Calu3 (cell line): ENCODE measurements around the gene PODNL1. TPM values are rescaled to one million over a fixed set of nuclear protein-coding genes. Genes with fewer than 3 reads are reported as not detected.

Source experiments
- BruUV-seq: library from RNA; stranded (reverse); fragments of 400-500 nt; replicated peaks from 2 replicates; lab custom pipeline; 2021; lab: Mats Ljungman, UMichigan
- CTCF ChIA-PET: fragments of 300-600 bp; sonication (Branson Sonifier 250); formaldehyde crosslinking; loops from one replicate; lab custom pipeline; 2022; ENCODE audit warnings: antibody characterized with exemption; lab: Charles Lee
- DNase-seq: peaks from one replicate; pipeline ENCODE4 v3.0.0; 2022
- H3K27ac Mint-ChIP-seq: one replicate; pipeline ENCODE4 v1.8.0; 2022; ENCODE audit warnings: mixed read lengths; ENCODE audit not compliant: unreplicated experiment
- H3K27me3 Mint-ChIP-seq: one replicate; pipeline ENCODE4 v1.8.0; 2022; ENCODE audit warnings: mixed read lengths; ENCODE audit not compliant: unreplicated experiment
- H3K36me3 Mint-ChIP-seq: one replicate; pipeline ENCODE4 v1.8.0; 2022; ENCODE audit warnings: mild to moderate bottlenecking, moderate library complexity, mixed read lengths; ENCODE audit not compliant: insufficient read depth, unreplicated experiment
- H3K4me1 Mint-ChIP-seq: one replicate; pipeline ENCODE4 v1.8.0; 2022; ENCODE audit warnings: mild to moderate bottlenecking, low read depth, mixed read lengths; ENCODE audit not compliant: unreplicated experiment
- H3K4me3 Mint-ChIP-seq: one replicate; pipeline ENCODE4 v1.8.0; 2022; ENCODE audit warnings: mild to moderate bottlenecking, low read depth, moderate library complexity, mixed read lengths; ENCODE audit not compliant: unreplicated experiment
- H3K9me3 Mint-ChIP-seq: one replicate; pipeline ENCODE4 v1.8.0; 2022; ENCODE audit warnings: low read depth, mixed read lengths; ENCODE audit not compliant: unreplicated experiment
- intact Hi-C: fragments of 100-400 bp; cut with micrococcal nuclease; formaldehyde crosslinking; loops from one replicate; pipeline ENCODE4 v1.10.0; 2022; ENCODE audit not compliant: unreplicated experiment
- total RNA-seq: library from RNA; stranded (reverse); gene quantifications from 2 replicates; pipeline ENCODE4 v1.2.3, GENCODE V29; 2022
- TF ChIP-seq, protein P1 (sequence below): fragments of 200-600 bp; IDR thresholded peaks from one replicate; pipeline ENCODE4 v1.8.0; 2022; ENCODE audit warnings: antibody characterized with exemption; ENCODE audit not compliant: unreplicated experiment

Gene PODNL1
- total RNA-seq, 1 experiment from 2014 or later: not detected

- Mint-ChIP-seq H3K27ac (no peak overlapping the region), H3K36me3 (no peaks in the 10 kb centered on the region), H3K4me1 (no peaks in the 10 kb centered on the region), H3K27me3 (no peaks in the 10 kb centered on the region), H3K4me3 (no peak overlapping the region), H3K9me3 (no peaks in the 10 kb centered on the region)
- no TSS peak for BruUV-seq
- no peak for DNase-seq
- TF ChIP-seq, protein P1, sequence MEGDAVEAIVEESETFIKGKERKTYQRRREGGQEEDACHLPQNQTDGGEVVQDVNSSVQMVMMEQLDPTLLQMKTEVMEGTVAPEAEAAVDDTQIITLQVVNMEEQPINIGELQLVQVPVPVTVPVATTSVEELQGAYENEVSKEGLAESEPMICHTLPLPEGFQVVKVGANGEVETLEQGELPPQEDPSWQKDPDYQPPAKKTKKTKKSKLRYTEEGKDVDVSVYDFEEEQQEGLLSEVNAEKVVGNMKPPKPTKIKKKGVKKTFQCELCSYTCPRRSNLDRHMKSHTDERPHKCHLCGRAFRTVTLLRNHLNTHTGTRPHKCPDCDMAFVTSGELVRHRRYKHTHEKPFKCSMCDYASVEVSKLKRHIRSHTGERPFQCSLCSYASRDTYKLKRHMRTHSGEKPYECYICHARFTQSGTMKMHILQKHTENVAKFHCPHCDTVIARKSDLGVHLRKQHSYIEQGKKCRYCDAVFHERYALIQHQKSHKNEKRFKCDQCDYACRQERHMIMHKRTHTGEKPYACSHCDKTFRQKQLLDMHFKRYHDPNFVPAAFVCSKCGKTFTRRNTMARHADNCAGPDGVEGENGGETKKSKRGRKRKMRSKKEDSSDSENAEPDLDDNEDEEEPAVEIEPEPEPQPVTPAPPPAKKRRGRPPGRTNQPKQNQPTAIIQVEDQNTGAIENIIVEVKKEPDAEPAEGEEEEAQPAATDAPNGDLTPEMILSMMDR: no peak
- intact Hi-C loops: no loop called here
- CTCF ChIA-PET: interaction anchor here (0.6 to 1.1 kb wide), 2 partner anchors 20 to 254 kb away, joined by 3 to 4 read pairs; partner anchors contain the start of gene ASF1B
These were observed 55.8 kb downstream of the PODNL1 start for GRCh38 chr19:13882419-13882795.

DNA sequence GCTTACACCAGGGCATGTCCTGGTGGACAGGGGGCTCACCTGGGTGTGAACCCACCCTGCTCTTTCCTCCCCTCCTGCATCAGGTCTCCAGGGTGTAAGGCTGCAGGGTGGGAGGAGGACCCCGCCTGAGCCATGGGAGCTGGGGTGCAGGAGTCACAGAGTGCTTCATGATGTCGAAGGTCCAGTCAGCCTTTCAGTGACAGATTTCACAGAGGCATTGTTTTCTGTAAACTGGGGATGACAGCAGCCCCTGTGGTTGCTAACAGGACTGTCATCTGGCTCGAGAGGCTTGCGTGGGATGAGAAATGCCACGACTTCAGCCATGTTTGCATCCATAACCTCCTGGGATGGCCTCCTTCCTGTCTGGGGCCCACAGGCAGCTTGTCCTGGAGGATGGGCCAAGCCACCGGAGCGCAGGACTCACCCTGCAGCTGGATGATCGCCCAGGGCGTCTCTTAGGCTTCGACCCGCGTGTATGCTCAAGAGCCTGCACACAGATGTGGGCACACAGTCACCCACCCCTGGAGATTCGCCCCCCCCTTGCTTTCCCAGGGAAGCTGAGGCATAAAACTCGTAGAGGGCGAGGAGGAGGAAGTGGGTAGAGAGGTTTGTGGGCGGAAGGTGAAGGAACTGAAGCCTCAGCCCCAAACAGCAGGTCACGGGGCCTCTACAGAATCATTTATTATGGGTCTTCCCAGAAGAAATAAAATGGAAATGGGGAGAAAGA, 56.4 kb downstream of the PODNL1 start:
- no peak for DNase-seq
- CTCF ChIA-PET: interaction anchor here (0.6 to 1.1 kb wide), 3 partner anchors 20 to 255 kb away, joined by 3 to 4 read pairs (median 4); partner anchors contain the start of genes ASF1B and DCAF15
- intact Hi-C loops: loop anchor here (2.0 kb wide), 1 partner anchor 191 kb away; the partner anchor contains the start of gene MISP3
- Mint-ChIP-seq H3K4me1 (no peaks in the 10 kb centered on the region), H3K9me3 (no peaks in the 10 kb centered on the region), H3K27ac (no peak overlapping the region), H3K4me3 (no peak overlapping the region), H3K27me3 (no peaks in the 10 kb centered on the region), H3K36me3 (no peaks in the 10 kb centered on the region)
- BruUV-seq: no TSS peak
- TF ChIP-seq, protein P1: no peak

- no peaks in the 10 kb centered on the region for H3K9me3 Mint-ChIP-seq
These were observed 56.9 kb downstream of the PODNL1 start for GRCh38 chr19:13881251-13881691.

More at GRCh38 chr19:13881251-13881691, 56.9 kb downstream of the PODNL1 start:
- intact Hi-C loops: loop anchor here (2.0 kb wide), 1 partner anchor 192 kb away; the partner anchor contains the start of gene MISP3
- Mint-ChIP-seq H3K4me1 (no peaks in the 10 kb centered on the region), H3K27ac (no peak overlapping the region), H3K27me3 (no peaks in the 10 kb centered on the region), H3K4me3 (no peak overlapping the region), H3K36me3 (no peaks in the 10 kb centered on the region)
- BruUV-seq: no TSS peak
- TF ChIP-seq, protein P1: no peak
- CTCF ChIA-PET: interaction anchor here (0.6 to 1.3 kb wide), 3 partner anchors 71 to 256 kb away, joined by 4 read pairs; partner anchors contain the start of genes ASF1B and DCAF15
- DNase-seq: no peak

Other genes starting within 250 kb of the PODNL1 start
- gene MRI1, start 173.9 kb downstream of the PODNL1 start, total RNA-seq: 30.2 and 32.6 TPM in 2 replicates
- 59.4 and 66.4 TPM in 2 replicates for gene C19orf53, start 164.0 kb downstream of the PODNL1 start, total RNA-seq
- gene ZSWIM4, start 143.0 kb downstream of the PODNL1 start, total RNA-seq: 10.7 and 11.5 TPM in 2 replicates
- 1.2 TPM in 1 of 2 replicates, not detected in the other for gene NANOS3, start 61.3 kb downstream of the PODNL1 start, total RNA-seq
- 1.0 and 1.5 TPM in 2 replicates for gene BRME1, start 32.3 kb downstream of the PODNL1 start, total RNA-seq
- 37.2 and 41.7 TPM in 2 replicates for gene CC2D1A, start 32.2 kb downstream of the PODNL1 start, total RNA-seq
- gene DCAF15, start 14.1 kb upstream of the PODNL1 start, total RNA-seq: 34.0 and 35.5 TPM in 2 replicates
- 13.8 and 14.9 TPM in 2 replicates for gene RFX1, start 67.9 kb upstream of the PODNL1 start, total RNA-seq
- gene RLN3, start 89.7 kb upstream of the PODNL1 start, total RNA-seq: not detected in 2 replicates
- gene IL27RA, start 93.3 kb upstream of the PODNL1 start, total RNA-seq: 7.0 and 7.4 TPM in 2 replicates
- gene PALM3, start 123.7 kb upstream of the PODNL1 start, total RNA-seq: 21.4 and 27.0 TPM in 2 replicates
- 4.2 and 5.2 TPM in 2 replicates for gene MISP3, start 134.4 kb upstream of the PODNL1 start, total RNA-seq
- not detected in 2 replicates for gene C19orf67, start 147.4 kb upstream of the PODNL1 start, total RNA-seq
- 41.1 and 44.2 TPM in 2 replicates for gene SAMD1, start 152.3 kb upstream of the PODNL1 start, total RNA-seq
- gene PRKACA, start 179.3 kb upstream of the PODNL1 start, total RNA-seq: 57.3 and 59.8 TPM in 2 replicates
- gene ASF1B, start 198.2 kb upstream of the PODNL1 start, total RNA-seq: 42.6 and 44.2 TPM in 2 replicates